Measurements from ENCODE around the gene COX4I1. TPM values are rescaled to one million over a fixed set of nuclear protein-coding genes. Genes with fewer than 3 reads are reported as not detected.

Gene COX4I1
- total and polyA plus RNA-seq, 9 of the 15 experiments (the other 6 are each of a cell fraction or from before 2014, with no cell fraction given), result 651 to 2,356 (median 1,032) TPM

DNA sequence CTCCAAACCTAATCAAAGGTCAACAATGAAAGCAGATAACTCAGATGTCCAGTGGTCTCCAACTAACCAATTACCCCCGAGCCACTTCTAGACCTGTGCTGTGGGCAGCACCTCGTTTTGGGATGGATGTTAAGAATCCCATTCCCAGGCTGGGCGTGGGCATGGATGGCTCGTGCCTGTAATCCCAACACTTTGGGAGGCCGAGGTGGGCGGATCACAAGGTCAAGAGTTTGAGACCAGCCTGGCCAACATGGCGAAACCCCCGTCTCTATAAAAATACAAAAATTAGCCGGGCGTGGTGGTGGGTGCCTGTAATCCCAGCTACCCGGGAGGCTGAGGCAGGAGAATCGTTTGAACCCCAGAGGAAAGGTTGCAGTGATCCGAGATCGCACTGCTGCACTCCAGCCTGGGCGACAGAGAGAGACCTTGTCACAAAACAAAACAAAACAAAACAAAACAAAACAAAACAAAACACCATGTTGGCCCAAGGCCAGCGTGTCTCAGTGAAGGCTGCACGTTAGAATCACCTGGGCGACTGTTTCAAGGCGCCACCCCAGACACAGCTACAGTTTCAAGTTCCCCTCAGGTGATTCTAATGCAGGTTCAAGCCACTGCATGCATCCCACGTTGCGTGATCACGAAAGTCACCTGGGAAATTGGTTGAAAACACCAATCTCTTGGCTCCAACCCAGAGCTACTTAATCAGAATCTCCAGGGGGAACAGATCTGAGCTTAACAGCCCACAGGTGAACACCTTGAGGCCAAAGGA is 21.3 kb downstream of the COX4I1 start (continued):
- TF ChIP-seq, protein P1, sequence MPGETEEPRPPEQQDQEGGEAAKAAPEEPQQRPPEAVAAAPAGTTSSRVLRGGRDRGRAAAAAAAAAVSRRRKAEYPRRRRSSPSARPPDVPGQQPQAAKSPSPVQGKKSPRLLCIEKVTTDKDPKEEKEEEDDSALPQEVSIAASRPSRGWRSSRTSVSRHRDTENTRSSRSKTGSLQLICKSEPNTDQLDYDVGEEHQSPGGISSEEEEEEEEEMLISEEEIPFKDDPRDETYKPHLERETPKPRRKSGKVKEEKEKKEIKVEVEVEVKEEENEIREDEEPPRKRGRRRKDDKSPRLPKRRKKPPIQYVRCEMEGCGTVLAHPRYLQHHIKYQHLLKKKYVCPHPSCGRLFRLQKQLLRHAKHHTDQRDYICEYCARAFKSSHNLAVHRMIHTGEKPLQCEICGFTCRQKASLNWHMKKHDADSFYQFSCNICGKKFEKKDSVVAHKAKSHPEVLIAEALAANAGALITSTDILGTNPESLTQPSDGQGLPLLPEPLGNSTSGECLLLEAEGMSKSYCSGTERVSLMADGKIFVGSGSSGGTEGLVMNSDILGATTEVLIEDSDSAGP (CRISPR knock-in tag; IDR thresholded peaks at IDR 0.05), result no peak
- no peak for TF ChIP-seq ETV1 (tag; conservative IDR thresholded peaks at IDR 0.05; ENCODE audit: low read depth)
- TF ChIP-seq RBM25 (IDR thresholded peaks at IDR 0.05; ENCODE audit: low read depth, low read length, severe bottlenecking), result peak; percentile 85
- TF ChIP-seq, protein P2, sequence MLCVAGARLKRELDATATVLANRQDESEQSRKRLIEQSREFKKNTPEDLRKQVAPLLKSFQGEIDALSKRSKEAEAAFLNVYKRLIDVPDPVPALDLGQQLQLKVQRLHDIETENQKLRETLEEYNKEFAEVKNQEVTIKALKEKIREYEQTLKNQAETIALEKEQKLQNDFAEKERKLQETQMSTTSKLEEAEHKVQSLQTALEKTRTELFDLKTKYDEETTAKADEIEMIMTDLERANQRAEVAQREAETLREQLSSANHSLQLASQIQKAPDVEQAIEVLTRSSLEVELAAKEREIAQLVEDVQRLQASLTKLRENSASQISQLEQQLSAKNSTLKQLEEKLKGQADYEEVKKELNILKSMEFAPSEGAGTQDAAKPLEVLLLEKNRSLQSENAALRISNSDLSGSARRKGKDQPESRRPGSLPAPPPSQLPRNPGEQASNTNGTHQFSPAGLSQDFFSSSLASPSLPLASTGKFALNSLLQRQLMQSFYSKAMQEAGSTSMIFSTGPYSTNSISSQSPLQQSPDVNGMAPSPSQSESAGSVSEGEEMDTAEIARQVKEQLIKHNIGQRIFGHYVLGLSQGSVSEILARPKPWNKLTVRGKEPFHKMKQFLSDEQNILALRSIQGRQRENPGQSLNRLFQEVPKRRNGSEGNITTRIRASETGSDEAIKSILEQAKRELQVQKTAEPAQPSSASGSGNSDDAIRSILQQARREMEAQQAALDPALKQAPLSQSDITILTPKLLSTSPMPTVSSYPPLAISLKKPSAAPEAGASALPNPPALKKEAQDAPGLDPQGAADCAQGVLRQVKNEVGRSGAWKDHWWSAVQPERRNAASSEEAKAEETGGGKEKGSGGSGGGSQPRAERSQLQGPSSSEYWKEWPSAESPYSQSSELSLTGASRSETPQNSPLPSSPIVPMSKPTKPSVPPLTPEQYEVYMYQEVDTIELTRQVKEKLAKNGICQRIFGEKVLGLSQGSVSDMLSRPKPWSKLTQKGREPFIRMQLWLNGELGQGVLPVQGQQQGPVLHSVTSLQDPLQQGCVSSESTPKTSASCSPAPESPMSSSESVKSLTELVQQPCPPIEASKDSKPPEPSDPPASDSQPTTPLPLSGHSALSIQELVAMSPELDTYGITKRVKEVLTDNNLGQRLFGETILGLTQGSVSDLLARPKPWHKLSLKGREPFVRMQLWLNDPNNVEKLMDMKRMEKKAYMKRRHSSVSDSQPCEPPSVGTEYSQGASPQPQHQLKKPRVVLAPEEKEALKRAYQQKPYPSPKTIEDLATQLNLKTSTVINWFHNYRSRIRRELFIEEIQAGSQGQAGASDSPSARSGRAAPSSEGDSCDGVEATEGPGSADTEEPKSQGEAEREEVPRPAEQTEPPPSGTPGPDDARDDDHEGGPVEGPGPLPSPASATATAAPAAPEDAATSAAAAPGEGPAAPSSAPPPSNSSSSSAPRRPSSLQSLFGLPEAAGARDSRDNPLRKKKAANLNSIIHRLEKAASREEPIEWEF (CRISPR knock-in tag; IDR thresholded peaks at IDR 0.05), result no peak
- peak; percentile 100 for TF ChIP-seq PTBP1 (IDR thresholded peaks at IDR 0.05; ENCODE audit: low read depth, low read length)
- TF ChIP-seq RERE (CRISPR knock-in tag; IDR thresholded peaks at IDR 0.05; ENCODE audit: borderline replicate concordance), result no peak
- peak; percentile 91 for TF ChIP-seq PHF21A (IDR thresholded peaks at IDR 0.05; ENCODE audit: borderline replicate concordance, low read depth)
- TF ChIP-seq STAT5B (CRISPR knock-in tag; IDR thresholded peaks at IDR 0.05), result no peak
- no peak for TF ChIP-seq HMG20A (CRISPR knock-in tag; conservative IDR thresholded peaks at IDR 0.05)
- TF ChIP-seq CHCHD3 (CRISPR knock-in tag; IDR thresholded peaks at IDR 0.05), result no peak
- TF ChIP-seq EGR1 (conservative IDR thresholded peaks at IDR 0.05), result no peak
- TF ChIP-seq, protein P3, sequence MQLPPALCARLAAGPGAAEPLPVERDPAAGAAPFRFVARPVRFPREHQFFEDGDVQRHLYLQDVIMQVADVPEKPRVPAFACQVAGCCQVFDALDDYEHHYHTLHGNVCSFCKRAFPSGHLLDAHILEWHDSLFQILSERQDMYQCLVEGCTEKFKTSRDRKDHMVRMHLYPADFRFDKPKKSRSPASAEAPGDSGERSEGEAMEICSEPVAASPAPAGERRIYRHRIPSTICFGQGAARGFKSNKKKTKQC (CRISPR knock-in tag; IDR thresholded peaks at IDR 0.05), result no peak
- TF ChIP-seq NCOA1 (IDR thresholded peaks at IDR 0.05; ENCODE audit: low read depth), result no peak
